GM19438 (cell line): ENCODE measurements around the gene COL4A1.

ENCODE experiments used
- ATAC-seq: cut with Tn5 transposase; IDR thresholded peaks from one replicate; pipeline ENCODE4 v1.9.1; 2021; ENCODE audit warnings: low read depth; ENCODE audit not compliant: unreplicated experiment

Gene COL4A1

GRCh38 chr13:110228936-110229904, 77.7 kb downstream of the COL4A1 start:
- ATAC-seq = no peak

- no peak for ATAC-seq
These were observed 78.9 kb downstream of the COL4A1 start for GRCh38 chr13:110227864-110228643.

- ATAC-seq = no peak
These were observed 79.5 kb downstream of the COL4A1 start for GRCh38 chr13:110227416-110227815.

- ATAC-seq = no peak
These were observed 81.1 kb downstream of the COL4A1 start for GRCh38 chr13:110225609-110226574.

DNA sequence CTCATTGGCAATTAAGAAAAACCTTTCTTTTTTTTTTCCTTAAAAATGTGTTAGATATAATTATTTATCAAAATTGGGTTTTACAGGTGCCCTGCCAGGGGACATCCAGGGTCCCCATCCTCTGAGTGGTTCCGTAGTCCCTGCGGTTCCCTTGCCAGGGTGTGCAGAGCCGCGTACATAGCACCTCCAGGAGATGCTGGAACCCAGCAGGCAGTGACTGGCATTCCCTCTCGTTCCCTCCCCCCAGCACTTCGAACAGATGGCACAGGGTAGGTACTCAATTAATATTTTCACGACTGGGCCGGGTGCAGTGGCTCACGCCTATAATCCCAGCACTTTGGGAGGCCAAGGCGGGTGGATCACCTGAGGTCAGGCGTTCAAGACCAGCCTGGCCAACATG, 82.0 kb downstream of the COL4A1 start:
- ATAC-seq = no peak

GRCh38 chr13:110224519-110224918, 82.4 kb downstream of the COL4A1 start:
- ATAC-seq = no peak

DNA sequence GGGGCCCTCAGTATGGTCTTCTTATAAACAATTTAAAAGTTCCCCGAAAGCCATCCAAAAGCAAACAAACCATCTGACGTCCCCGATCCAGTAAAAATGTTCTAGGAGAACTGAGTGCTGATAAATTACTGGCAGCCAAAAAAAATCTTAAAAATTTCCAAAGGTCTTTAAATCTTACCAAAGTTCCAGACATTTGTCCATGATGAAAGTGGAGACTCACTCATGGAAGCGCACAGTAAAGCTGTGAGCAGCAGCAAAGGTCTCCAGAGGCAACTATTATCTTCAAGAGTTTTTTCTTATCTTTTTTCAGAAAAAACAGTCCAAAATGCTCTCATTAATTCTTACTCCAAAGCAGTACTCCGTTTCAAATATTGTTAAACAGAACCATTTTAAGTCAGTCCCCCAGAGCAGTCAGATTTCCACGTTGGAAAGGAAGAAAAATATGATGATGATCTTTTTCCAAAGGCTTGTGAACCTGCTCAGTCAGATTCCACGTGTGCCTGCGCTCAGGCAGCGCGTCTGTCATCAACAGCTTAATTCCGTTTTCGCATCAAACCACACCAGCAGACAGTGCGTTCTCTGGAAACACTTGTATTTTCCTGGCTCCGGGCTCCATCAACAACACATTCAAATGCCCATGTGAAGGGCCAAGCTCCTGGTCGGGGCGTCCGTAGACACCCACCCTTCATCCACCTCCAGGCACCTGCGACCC, 85.4 kb downstream of the COL4A1 start:
- no peak for ATAC-seq

GRCh38 chr13:110220471-110220870, 86.5 kb downstream of the COL4A1 start:
- ATAC-seq = no peak

GRCh38 chr13:110218581-110219201, 88.3 kb downstream of the COL4A1 start:
- ATAC-seq = no peak

DNA sequence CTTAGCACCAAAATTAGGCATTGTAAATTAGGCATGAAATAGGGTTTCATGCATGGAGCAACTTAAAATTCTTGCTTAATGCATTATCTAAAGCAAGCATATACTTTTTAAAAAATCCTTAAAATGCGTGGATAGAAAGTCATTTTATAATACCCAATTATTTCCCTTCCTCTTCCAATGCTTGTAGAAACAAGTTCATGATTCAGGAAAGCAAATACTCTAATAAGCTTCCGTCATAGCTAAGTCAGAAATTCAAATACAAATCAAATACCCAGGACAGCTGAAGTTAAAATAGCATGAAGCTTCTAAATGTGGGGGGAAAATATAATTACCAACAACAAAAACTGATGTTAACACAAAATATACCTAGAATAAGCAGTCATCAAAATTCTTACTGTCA, 89.1 kb downstream of the COL4A1 start:
- no peak for ATAC-seq

DNA sequence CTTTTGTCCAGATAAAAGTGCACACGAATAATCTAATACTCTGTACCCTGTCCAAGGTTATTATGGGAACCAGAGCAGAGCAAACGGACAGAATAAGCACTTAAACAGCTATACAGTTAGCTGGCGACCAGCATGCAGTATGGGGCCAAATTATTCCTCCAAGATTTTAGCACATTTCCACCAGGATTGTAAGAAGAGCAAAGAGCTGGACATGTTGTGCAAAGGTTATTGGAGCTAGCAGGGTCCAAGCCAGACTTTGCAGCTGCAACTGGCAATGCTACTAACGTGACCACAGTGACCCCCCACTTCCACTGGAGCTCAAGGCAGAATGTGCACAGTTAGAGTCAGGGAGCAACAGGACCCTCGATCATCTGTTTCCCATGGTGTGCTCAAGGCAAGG, 89.9 kb downstream of the COL4A1 start:
- no peak for ATAC-seq

DNA sequence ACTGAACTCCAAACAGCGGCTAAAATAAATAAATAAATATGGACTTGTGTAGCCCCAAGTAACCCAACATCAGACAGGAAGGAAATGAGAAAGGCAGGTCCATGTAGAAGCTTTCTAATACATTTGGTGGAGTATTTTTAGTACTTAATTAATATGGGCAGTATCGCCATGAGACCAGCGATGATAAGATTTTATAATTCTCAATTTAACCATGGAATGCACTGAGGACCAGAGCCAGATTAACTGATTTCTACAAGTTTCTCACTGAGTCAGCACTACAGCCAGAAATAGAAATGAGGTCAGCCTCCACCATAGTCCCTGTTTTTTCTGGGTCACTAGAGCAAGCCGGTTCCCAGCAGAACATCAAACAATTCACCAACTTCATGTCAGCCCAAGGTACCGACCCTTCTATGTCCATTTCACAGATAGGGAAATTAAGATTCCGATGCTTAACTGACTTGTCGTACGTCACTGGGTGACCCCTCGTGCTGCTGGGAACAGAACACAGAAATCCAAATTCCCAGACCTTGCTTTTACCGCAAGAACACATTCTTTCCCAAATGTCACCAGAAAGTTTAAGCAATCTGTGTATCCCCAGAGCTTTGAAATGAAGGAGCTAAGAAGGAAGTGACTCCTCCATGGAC, 90.4 kb downstream of the COL4A1 start:
- no peak for ATAC-seq

DNA sequence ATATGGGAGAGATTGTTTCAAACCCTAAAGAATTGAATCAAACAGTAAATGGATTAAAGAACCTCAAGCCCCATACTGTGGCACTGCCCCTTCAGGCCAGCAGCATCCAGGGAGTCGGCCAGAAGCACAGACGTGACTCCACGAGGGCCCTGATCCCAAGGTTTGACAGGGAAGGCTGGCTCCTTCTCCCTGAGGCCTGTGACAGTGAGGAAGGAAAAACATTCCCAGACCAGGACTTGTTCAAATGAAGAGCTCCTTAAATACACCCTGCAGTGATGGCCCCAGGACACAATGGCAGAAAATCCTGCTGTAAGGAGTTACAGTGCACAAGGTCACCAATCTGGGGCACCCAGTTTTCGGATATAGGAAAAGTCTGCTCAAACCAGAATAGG, 91.0 kb downstream of the COL4A1 start:
- ATAC-seq = no peak

DNA sequence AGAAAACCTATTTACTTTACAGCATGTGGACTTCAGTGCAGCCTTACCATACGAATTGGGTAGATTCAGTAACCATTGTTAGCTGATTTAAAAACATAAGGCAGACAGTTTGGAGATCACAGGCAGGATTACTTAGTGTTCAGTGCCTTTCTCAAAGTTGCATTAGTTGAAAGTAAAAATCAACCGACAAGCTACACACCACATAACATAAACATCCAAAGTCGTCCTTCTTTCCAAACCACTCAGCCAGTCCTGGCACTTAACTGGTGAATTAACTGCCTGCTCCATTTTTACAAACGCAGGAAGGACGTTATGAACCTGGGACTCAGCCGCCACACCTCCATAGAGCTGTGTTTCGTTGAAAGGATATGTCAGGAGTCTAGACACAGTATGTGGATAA, 91.4 kb downstream of the COL4A1 start:
- no peak for ATAC-seq

DNA sequence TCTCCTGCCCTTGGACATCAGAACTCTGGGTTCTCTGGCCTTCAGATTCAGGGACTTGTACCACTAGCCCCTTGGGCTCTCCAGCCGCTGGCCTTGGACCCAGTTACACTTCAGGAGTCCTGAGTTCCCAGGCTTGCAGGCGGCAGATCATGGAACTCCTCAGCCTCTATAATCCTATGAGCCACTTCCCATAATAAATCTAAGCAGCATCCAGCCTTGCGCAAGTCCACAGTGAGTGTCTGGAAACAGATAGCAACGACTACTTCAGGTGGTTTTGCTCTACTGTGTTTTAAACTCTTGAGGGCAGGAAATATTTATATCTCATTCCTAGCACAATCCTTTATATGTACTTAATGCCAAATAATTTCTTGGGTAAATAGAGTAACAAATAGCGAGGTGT, 92.3 kb downstream of the COL4A1 start:
- ATAC-seq = no peak

DNA sequence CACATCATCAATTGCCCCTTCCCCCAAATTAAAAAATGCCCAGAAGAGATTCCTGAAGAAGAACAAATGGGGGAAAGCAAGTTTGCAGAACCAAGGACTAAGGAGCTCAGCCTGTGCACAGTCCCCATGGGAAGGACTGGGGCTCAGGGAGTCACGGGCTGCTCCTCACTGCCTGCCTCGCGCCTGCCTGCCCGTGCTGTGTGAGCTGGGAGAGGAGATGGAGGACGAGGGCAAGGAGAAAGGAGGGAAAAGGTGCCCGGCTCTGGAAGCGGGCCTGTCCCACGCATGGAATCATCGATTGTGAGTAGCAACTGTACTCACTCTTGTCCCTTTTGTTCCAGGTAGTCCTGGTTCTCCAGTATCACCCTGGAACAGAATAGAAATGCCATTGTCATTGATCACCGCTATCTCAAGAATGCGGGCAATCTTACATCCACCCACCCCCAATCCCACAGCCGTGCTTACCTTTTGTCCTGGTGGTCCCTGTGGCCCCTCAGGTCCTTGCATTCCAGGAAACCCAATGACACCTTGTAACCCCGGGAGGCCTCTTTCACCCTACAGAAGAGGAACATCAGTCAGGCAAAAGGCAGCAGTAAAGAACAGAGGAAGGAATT, 93.4 kb downstream of the COL4A1 start:
- ATAC-seq = no peak

DNA sequence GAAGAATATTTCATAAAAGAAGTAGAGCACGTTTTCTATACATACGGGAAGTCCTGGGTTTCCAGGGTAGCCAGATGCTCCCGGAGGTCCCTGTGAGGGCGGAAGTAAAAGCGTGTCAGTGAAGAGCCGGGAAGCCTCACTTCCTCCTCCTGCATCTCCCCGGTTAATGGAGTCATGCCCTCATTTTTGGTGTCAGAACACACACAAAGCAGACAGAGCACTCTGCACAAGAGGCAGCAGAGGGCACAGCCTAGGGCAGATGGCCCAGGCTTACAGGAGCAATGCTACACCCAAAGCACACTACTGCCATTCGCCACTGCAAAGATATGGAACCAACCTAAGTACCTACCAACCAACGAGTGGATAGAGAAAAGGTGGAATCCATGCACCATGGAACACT, 94.4 kb downstream of the COL4A1 start:
- ATAC-seq = no peak

GRCh38 chr13:110211735-110212134, 95.2 kb downstream of the COL4A1 start:
- ATAC-seq = no peak

DNA sequence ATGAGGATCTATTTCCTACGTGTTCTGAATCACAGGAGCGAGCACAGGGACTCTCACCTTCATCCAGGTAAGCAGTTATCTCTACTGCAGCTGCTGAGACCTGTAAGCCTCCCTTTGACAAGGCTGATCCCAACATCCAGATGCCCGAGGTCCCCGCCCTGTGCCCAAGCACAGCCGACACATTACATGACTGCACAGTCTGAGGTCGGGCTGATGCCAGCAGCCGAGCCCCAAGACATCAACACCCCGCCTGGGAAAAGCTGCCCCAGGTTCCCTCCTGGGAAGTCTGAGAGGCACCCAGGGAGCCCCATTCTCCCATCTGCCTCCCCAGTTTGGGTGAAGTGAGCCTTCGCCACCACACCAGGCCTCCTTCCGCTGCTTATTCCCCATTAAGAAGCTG, 95.9 kb downstream of the COL4A1 start:
- ATAC-seq = no peak
